DMS 273 (cell line): ENCODE results near the gene ZNF83.
"Not testable (repeated sequence)": the region's sequence is repeated elsewhere in the genome, so short reads cannot be mapped to it uniquely, and the experiment has no call there.

Experiments used
- DNase-seq: peaks from one replicate; lab custom pipeline; 2025; ENCODE audit not compliant: unreplicated experiment; lab: John Stamatoyannopoulos, UW

ZNF83 gene

DNA sequence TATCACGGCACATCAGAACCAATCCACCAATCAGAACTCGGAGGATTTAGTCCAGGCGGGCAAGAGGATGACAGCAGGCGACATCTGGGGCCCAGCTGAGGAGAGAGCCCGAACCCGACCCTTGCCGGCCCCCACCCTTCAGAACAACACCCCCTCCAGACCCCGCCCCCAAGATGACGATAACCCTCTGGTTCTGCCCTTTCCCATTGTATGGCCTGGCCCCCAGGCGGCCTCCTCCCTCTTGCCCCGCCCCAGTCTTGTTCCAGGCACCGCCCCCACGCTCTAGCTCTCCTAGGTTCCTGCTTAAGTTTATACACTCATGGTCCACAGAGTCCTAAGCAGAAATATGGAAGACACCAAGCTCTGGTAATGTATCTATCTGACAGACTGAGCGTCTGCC is 2.8 kb upstream of the ZNF83 start:
- DNase-seq = no peak

GRCh38 chr19:52639996-52640395 is 1.8 kb upstream of the ZNF83 start:
- no peak for DNase-seq

GRCh38 chr19:52638601-52639000 is 446 bp upstream of the ZNF83 start:
- DNase-seq = peak; percentile 67

GRCh38 chr19:52635786-52636570 is 2.2 kb downstream of the ZNF83 start:
- no peak for DNase-seq

GRCh38 chr19:52627441-52627840 is 10.7 kb downstream of the ZNF83 start:
- DNase-seq = not testable (repeated sequence)

GRCh38 chr19:52626915-52627314 is 11.2 kb downstream of the ZNF83 start:
- no peak for DNase-seq

GRCh38 chr19:52622261-52622660 is 15.9 kb downstream of the ZNF83 start:
- no peak for DNase-seq

GRCh38 chr19:52621376-52621775 is 16.8 kb downstream of the ZNF83 start:
- no peak for DNase-seq

DNA sequence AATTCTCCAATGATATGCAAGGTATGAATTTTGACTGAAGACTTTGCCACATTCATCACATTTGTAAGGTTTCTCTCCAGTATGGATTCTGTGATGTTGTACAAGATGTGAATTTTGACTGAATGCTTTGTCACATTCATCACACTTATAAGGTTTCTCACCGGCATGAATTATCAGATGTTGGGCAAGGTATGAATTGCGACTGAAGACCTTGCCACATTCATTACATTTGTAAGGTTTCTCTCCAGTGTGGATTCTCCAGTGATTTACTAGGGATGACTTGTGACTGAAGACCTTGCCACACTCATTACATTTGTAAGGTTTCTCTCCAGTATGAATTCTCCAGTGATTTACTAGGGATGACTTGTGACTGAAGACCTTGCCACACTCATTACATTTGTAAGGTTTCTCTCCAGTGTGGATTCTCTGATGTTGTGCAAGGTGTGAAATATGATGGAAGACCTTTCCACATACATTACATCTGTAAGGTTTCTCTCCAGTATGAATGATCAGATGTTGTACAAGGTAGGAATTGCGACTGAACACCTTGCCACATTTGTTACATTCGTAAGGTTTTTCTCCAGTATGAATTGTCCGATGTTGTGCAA is 24.8 kb downstream of the ZNF83 start:
- DNase-seq = no peak

DNA sequence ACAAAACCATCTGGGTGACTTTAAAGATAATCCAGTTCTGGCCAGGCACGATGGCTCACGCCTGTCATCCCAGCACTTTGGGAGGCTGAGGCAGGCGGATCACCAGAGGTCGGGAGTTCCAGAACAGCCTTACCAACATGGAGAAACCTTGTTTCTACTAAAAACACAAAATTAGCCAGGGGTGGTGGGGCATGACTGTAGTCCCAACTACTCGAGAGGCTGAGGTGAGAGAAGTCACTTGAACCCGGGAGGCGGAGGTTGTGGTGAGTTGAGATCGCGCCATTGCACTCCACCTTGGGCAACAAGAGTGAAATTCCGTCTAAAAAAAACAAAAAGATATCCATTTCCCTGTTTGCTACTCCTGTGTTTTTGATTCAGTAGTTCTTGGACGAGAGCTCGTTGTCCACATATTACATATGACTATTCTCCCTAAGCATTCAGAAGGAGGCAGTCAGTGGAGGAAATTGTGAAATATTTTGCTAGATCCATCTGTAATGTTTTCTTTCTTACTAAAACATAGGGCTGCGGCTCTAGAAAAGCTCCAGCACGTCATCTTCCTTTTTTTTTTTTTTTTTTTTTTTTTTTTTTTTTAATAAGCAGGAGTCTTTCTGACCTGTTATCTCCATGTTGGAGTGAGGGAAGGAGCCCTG is 34.5 kb downstream of the ZNF83 start:
- DNase-seq = no peak

- no peak for DNase-seq
Measured at GRCh38 chr19:52602941-52603340, 35.2 kb downstream of the ZNF83 start.

GRCh38 chr19:52601974-52602366 is 36.2 kb downstream of the ZNF83 start:
- not testable (repeated sequence) for DNase-seq

DNA sequence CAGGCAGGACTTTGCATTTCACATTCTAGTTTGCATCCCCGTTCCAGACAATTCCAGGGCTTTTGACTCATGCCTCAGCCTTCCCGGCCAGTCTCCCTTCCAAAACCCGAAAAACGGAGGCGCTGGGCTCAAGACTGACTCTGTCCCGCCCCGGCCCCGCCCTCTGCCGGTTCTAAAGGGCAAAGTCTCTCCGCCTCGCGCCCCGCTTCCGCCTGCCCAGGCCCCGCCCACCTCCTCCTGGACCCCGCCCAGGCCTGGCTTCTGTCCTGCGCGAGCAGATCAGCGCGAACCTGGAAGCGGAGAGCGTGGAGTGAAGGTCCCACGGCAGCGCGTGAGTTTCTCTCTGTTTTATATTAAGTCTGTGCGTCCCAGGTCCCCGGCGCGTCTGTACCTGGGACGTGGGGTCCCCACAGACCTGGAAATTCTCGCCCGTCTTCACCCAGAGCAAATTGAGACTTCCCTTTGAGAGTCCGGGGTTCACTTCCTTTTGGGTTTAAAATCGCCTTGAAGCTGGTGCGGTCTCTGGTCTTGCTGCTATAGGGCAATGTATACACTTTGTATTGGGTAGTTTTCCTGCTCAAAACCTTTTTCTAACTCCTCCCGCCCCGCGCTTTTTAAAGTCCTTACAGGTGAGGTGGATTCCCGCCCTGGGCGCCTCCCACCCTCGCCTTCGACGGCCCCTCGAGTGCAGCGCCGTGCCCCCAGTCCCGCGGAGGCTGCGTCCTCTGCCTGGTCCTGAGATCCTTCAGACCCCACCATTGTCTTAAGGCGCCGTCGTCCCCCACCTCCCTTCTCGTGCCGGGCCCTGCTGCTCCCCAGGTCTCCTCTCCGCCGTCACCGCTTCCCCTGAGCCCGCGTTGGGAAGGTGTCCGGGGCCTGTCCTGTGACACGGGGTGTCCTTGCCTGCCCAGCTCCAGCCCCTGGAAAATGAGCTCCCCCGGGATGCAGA is 36.9 kb downstream of the ZNF83 start:
- DNase-seq = peak; percentile 95

GRCh38 chr19:52600639-52601024 is 37.5 kb downstream of the ZNF83 start:
- DNase-seq = no peak

GRCh38 chr19:52599241-52599640 is 38.9 kb downstream of the ZNF83 start:
- no peak for DNase-seq

DNA sequence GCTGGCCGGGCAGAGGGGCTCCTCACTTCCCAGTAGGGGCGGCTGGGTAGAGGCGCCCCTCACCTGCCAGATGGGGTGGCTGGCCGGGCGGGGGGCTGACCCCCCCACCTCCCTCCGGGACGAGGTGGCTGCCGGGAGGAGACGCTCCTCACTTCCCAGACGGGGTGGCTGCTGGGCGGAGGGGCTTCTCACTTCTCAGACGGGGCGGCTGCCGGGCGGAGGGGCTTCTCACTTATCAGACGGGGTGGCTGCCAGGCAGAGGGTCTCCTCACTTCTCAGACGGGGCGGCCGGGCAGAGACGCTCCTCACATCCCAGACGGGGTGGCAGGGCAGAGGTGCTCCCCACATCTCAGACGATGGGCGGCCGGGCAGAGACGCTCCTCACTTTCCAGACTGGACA is 44.7 kb downstream of the ZNF83 start:
- not testable (repeated sequence) for DNase-seq

DNA sequence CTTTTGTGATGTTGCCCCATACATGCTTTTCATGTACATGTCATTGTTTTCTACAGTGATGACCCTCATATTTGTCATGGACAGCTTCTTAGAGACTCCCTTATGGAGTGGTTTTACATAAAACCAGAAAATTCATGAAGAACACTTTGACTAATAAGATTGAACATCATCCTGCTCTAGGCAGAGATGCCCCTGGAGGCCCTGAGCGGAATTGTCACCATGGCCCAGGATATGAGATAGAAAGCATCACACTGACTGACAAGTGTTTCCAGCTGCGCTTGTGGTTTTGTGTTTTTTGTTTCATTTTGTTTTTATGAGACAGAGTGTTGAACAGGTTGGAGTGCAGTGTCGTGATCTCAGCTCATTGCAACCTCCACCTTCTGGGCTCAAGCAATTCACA is 45.9 kb downstream of the ZNF83 start:
- peak; percentile 9 for DNase-seq

- DNase-seq = no peak
Measured at GRCh38 chr19:52590728-52591127, 47.4 kb downstream of the ZNF83 start.

GRCh38 chr19:52585604-52586003 is 52.6 kb downstream of the ZNF83 start:
- DNase-seq = no peak

GRCh38 chr19:52584736-52585440 is 53.3 kb downstream of the ZNF83 start:
- no peak for DNase-seq
